Measurements from ENCODE around the gene DISP3.

The DISP3 gene

GRCh38 chr1:11485191-11485590, 6.2 kb downstream of the DISP3 start:
- Histone ChIP-seq H3K23ac (ENCODE audit: low read length in 2 of 2) (no peak overlapping the region), H2AFZ (ENCODE audit: low read depth, low read length) (no peak overlapping the region), H3K4ac (ENCODE audit: low read depth in 1 of 2, low read length in 2 of 2) (no peak overlapping the region), H3K4me3 (ENCODE audit: insufficient read depth in 1 of 2, low read depth in 1 of 2, low read length in 2 of 2) (no peak overlapping the region), H3K36me3 (ENCODE audit: control insufficient read depth in 1 of 2, insufficient read depth in 2 of 2, low read depth in 1 of 2, low read length in 2 of 2) (no peaks in the 10 kb centered on the region), H2BK120ac (ENCODE audit: low read depth, low read length) (no peak overlapping the region), H2BK5ac (ENCODE audit: low read depth, low read length, poor library complexity, severe bottlenecking) (no peak overlapping the region), H3K9me3 (ENCODE audit: control insufficient read depth, low read length) (no peaks in the 10 kb centered on the region), H3K9ac (ENCODE audit: low read length) (no peak overlapping the region), H2AK5ac (ENCODE audit: low read length, severe bottlenecking) (no peak overlapping the region), H3K79me1 (replicated peaks; ENCODE audit: low read length, poor library complexity, severe bottlenecking) (no peaks in the 10 kb centered on the region), H3K18ac (ENCODE audit: low read depth in 1 of 2, low read length in 2 of 2) (no peak overlapping the region), H3K27me3 (ENCODE audit: control insufficient read depth in 1 of 2, insufficient read depth in 1 of 2, low read length in 2 of 2) (peaks cover 54 to 84% of the 10 kb centered on the region in 2 experiments), H3K4me1 (ENCODE audit: control insufficient read depth, insufficient read depth, low read depth, low read length) (peaks cover 2% of the 10 kb centered on the region), H3K14ac (ENCODE audit: low read length in 2 of 2) (no peak overlapping the region), H3K27ac (ENCODE audit: low read length, poor library complexity, severe bottlenecking) (no peak overlapping the region), H3K4me2 (ENCODE audit: low read length, poor library complexity, severe bottlenecking) (no peak overlapping the region), H2BK15ac (ENCODE audit: low read depth, poor library complexity, severe bottlenecking) (no peak overlapping the region), H4K8ac (ENCODE audit: low read length) (no peak overlapping the region), H4K91ac (ENCODE audit: low read length) (no peak overlapping the region), H2BK12ac (ENCODE audit: low read length in 2 of 2) (no peak overlapping the region)
- DNase-seq: no peak
- WGBS: 63% methylated on average over 6 of the region's 6 CpGs

DNA sequence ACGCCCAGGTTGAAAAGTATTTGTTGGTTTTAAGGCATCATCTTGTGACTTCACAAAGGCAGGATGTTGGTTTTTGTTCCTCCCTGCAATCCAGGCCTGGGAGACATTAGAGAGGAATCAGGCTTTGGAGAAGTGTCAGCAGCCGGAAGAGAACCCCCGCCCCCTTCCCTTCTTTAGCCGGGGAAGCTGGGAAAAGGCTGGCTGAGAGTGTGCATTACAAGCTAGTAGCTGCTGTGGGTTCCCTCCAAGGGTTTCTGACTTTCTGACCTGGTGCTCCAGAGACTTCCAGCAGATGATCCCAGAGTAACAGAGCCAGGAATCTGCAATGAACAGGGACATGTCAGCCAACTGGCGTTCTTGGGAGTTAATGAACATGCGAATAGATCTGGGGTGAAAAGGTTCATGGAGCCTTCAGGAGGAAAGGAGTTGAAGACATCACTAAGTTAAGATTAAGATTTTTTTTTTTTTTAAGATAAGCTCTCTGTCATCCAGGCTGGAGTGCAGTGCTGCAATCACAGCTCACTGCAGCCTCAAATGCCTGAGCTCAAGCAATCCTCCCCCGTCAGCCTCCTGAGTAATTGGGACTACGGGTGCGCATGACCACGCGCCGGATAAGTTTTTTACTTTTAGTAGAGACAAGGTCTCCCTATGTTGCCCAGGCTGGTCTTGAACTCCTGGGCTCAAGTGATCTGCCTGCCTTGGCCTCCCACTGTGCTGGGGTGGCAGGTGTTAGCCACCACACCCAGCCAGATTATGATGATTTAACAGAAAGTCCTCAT, 7.5 kb downstream of the DISP3 start:
- Histone ChIP-seq H3K4me1 (ENCODE audit: control insufficient read depth, insufficient read depth, low read depth, low read length) (no peaks in the 10 kb centered on the region), H3K4me2 (ENCODE audit: low read length, poor library complexity, severe bottlenecking) (no peak overlapping the region), H2BK5ac (ENCODE audit: low read depth, low read length, poor library complexity, severe bottlenecking) (no peak overlapping the region), H2AFZ (ENCODE audit: low read depth, low read length) (no peak overlapping the region), H2BK120ac (ENCODE audit: low read depth, low read length) (no peak overlapping the region), H3K27me3 (ENCODE audit: control insufficient read depth in 1 of 2, insufficient read depth in 1 of 2, low read length in 2 of 2) (peaks cover 42 to 78% of the 10 kb centered on the region in 2 experiments), H4K8ac (ENCODE audit: low read length) (no peak overlapping the region), H2AK5ac (ENCODE audit: low read length, severe bottlenecking) (no peak overlapping the region), H2BK12ac (ENCODE audit: low read length in 2 of 2) (no peak overlapping the region), H3K36me3 (ENCODE audit: control insufficient read depth in 1 of 2, insufficient read depth in 2 of 2, low read depth in 1 of 2, low read length in 2 of 2) (no peaks in the 10 kb centered on the region), H3K9me3 (ENCODE audit: control insufficient read depth, low read length) (no peaks in the 10 kb centered on the region), H3K79me1 (replicated peaks; ENCODE audit: low read length, poor library complexity, severe bottlenecking) (no peaks in the 10 kb centered on the region), H3K9ac (ENCODE audit: low read length) (no peak overlapping the region), H3K23ac (ENCODE audit: low read length in 2 of 2) (no peak overlapping the region), H3K27ac (ENCODE audit: low read length, poor library complexity, severe bottlenecking) (no peak overlapping the region), H3K18ac (ENCODE audit: low read depth in 1 of 2, low read length in 2 of 2) (no peak overlapping the region), H3K4me3 (ENCODE audit: insufficient read depth in 1 of 2, low read depth in 1 of 2, low read length in 2 of 2) (no peak overlapping the region), H4K91ac (ENCODE audit: low read length) (no peak overlapping the region), H2BK15ac (ENCODE audit: low read depth, poor library complexity, severe bottlenecking) (no peak overlapping the region), H3K4ac (ENCODE audit: low read depth in 1 of 2, low read length in 2 of 2) (no peak overlapping the region), H3K14ac (ENCODE audit: low read length in 2 of 2) (no peak overlapping the region)
- DNase-seq: no peak
- WGBS: 86% methylated on average over 12 of the region's 12 CpGs

GRCh38 chr1:11487196-11487751, 8.3 kb downstream of the DISP3 start:
- WGBS: 59% methylated on average over 10 of the region's 10 CpGs
- Histone ChIP-seq H2AK5ac (ENCODE audit: low read length, severe bottlenecking) (no peak overlapping the region), H3K79me1 (replicated peaks; ENCODE audit: low read length, poor library complexity, severe bottlenecking) (no peaks in the 10 kb centered on the region)

DNA sequence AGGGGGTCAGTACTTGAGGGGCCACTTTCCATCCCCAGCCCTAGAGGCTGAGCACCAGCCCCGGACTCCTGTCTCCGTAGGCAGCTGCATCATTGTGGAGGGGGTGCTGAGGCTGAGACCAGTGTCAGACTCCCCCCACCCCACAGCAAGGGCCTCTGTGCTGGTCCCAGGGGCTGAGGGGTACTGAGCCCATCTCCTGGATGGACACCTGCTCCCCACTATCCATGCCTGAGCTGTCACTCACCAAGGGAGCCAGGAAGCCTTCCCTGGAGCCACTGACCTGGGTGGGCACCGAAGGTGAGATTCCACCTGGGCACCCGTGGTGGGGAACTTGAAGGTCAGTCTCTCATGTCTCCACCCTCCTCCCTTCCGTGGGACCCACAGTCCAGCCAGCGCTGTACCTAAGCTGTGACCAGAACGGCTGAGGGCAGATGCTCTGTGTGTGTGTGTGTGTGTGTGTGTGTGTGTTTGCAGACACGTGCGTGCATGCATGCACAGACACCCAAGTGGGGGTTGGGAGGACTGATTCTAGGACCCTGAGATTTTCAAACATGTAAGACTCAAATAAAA, 9.3 kb downstream of the DISP3 start:
- Histone ChIP-seq H3K4me2 (ENCODE audit: low read length, poor library complexity, severe bottlenecking) (no peak overlapping the region), H2AK5ac (ENCODE audit: low read length, severe bottlenecking) (no peak overlapping the region), H3K9ac (ENCODE audit: low read length) (no peak overlapping the region)

More at GRCh38 chr1:11487196-11487751, 8.3 kb downstream of the DISP3 start:
- Histone ChIP-seq H2AFZ (ENCODE audit: low read depth, low read length) (no peak overlapping the region), H4K91ac (ENCODE audit: low read length) (no peak overlapping the region), H2BK5ac (ENCODE audit: low read depth, low read length, poor library complexity, severe bottlenecking) (no peak overlapping the region), H3K4me3 (ENCODE audit: insufficient read depth in 1 of 2, low read depth in 1 of 2, low read length in 2 of 2) (no peak overlapping the region), H3K18ac (ENCODE audit: low read depth in 1 of 2, low read length in 2 of 2) (no peak overlapping the region), H3K4ac (ENCODE audit: low read depth in 1 of 2, low read length in 2 of 2) (no peak overlapping the region), H2BK15ac (ENCODE audit: low read depth, poor library complexity, severe bottlenecking) (no peak overlapping the region), H3K9me3 (ENCODE audit: control insufficient read depth, low read length) (no peaks in the 10 kb centered on the region), H4K8ac (ENCODE audit: low read length) (no peak overlapping the region), H2BK120ac (ENCODE audit: low read depth, low read length) (no peak overlapping the region), H3K36me3 (ENCODE audit: control insufficient read depth in 1 of 2, insufficient read depth in 2 of 2, low read depth in 1 of 2, low read length in 2 of 2) (no peaks in the 10 kb centered on the region), H2BK12ac (ENCODE audit: low read length in 2 of 2) (no peak overlapping the region), H3K14ac (ENCODE audit: low read length in 2 of 2) (no peak overlapping the region), H3K4me1 (ENCODE audit: control insufficient read depth, insufficient read depth, low read depth, low read length) (no peaks in the 10 kb centered on the region), H3K27ac (ENCODE audit: low read length, poor library complexity, severe bottlenecking) (no peak overlapping the region), H3K23ac (ENCODE audit: low read length in 2 of 2) (no peak overlapping the region), H3K4me2 (ENCODE audit: low read length, poor library complexity, severe bottlenecking) (no peak overlapping the region), H3K9ac (ENCODE audit: low read length) (no peak overlapping the region), H3K27me3 (ENCODE audit: control insufficient read depth in 1 of 2, insufficient read depth in 1 of 2, low read length in 2 of 2) (peaks cover 36 to 70% of the 10 kb centered on the region in 2 experiments)
- no peak for DNase-seq

More for the DNA sequence above, 9.3 kb downstream of the DISP3 start:
- no peak overlapping the region for H3K4ac ChIP-seq (ENCODE audit: low read depth in 1 of 2, low read length in 2 of 2)
- H4K8ac ChIP-seq (ENCODE audit: low read length): no peak overlapping the region
- no peak overlapping the region for H3K4me3 ChIP-seq (ENCODE audit: insufficient read depth in 1 of 2, low read depth in 1 of 2, low read length in 2 of 2)
- H3K4me1 ChIP-seq (ENCODE audit: control insufficient read depth, insufficient read depth, low read depth, low read length): no peaks in the 10 kb centered on the region
- H3K36me3 ChIP-seq (ENCODE audit: control insufficient read depth in 1 of 2, insufficient read depth in 2 of 2, low read depth in 1 of 2, low read length in 2 of 2): no peaks in the 10 kb centered on the region
- no peak overlapping the region for H3K18ac ChIP-seq (ENCODE audit: low read depth in 1 of 2, low read length in 2 of 2)
- WGBS: 79% methylated on average over 6 of the region's 9 CpGs
- H3K27me3 ChIP-seq (ENCODE audit: control insufficient read depth in 1 of 2, insufficient read depth in 1 of 2, low read length in 2 of 2): peaks cover 28 to 61% of the 10 kb centered on the region in 2 experiments
- no peak overlapping the region for H3K14ac ChIP-seq (ENCODE audit: low read length in 2 of 2)
- no peak overlapping the region for H2BK5ac ChIP-seq (ENCODE audit: low read depth, low read length, poor library complexity, severe bottlenecking)
- no peaks in the 10 kb centered on the region for H3K79me1 ChIP-seq (replicated peaks; ENCODE audit: low read length, poor library complexity, severe bottlenecking)
- no peak overlapping the region for H2AFZ ChIP-seq (ENCODE audit: low read depth, low read length)
- H3K27ac ChIP-seq (ENCODE audit: low read length, poor library complexity, severe bottlenecking): no peak overlapping the region
- peak overlapping the region; percentile 39 for H4K91ac ChIP-seq (ENCODE audit: low read length)
- no peak overlapping the region for H3K23ac ChIP-seq (ENCODE audit: low read length in 2 of 2)
- H2BK12ac ChIP-seq (ENCODE audit: low read length in 2 of 2): no peak overlapping the region
- no peak overlapping the region for H2BK15ac ChIP-seq (ENCODE audit: low read depth, poor library complexity, severe bottlenecking)
- DNase-seq: no peak
- H2BK120ac ChIP-seq (ENCODE audit: low read depth, low read length): no peak overlapping the region
- no peaks in the 10 kb centered on the region for H3K9me3 ChIP-seq (ENCODE audit: control insufficient read depth, low read length)

Data from mesenchymal stem cell (in vitro differentiated cells and primary cell).